RWPE2 (cell line): ENCODE measurements around the gene OR9A2.

ENCODE experiments used
- ATAC-seq: fragments of 200-7000 bp; cut with Tn5 transposase; 3 replicates; pipeline ENCODE4 v1.9.1; 2021; ENCODE audit warnings: low read depth
- DNase-seq: peaks from one replicate; pipeline ENCODE4 v3.0.0-alpha.2; 2020; ENCODE audit warnings: low spot score
- H3K27ac ChIP-seq: fragments of 450-650 bp; 2 replicates; pipeline ENCODE4 v1.5.1; 2017; ENCODE audit warnings: mild to moderate bottlenecking; ENCODE audit not compliant: poor library complexity, severe bottlenecking
- H3K27me3 ChIP-seq: fragments of 250-450 bp; sonication (Bioruptor Pico); 2 replicates; pipeline ENCODE4 v1.5.1; 2021; ENCODE audit warnings: mild to moderate bottlenecking, moderate library complexity; ENCODE audit not compliant: insufficient read depth, poor library complexity, severe bottlenecking
- H3K36me3 ChIP-seq: fragments of 250-450 bp; sonication (Bioruptor Pico); 2 replicates; pipeline ENCODE4 v1.5.1; 2020; ENCODE audit warnings: low read depth, mild to moderate bottlenecking, moderate library complexity
- H3K4me1 ChIP-seq: fragments of 250-450 bp; sonication (Bioruptor Pico); 2 replicates; pipeline ENCODE4 v1.5.1; 2021; ENCODE audit warnings: mild to moderate bottlenecking, moderate library complexity; ENCODE audit not compliant: insufficient read depth, poor library complexity, severe bottlenecking
- H3K4me3 ChIP-seq: fragments of 250-450 bp; sonication (Bioruptor Pico); 2 replicates; pipeline ENCODE4 v1.5.1; 2021; ENCODE audit warnings: mild to moderate bottlenecking, moderate library complexity; ENCODE audit not compliant: severe bottlenecking
- H3K9me3 ChIP-seq: fragments of 250-450 bp; sonication (Bioruptor Pico); 2 replicates; pipeline ENCODE4 v1.5.1; 2021; ENCODE audit warnings: mild to moderate bottlenecking, moderate library complexity; ENCODE audit not compliant: severe bottlenecking
- CTCF ChIP-seq: fragments of 450-650 bp; IDR thresholded peaks from one replicate; pipeline ENCODE4 v1.5.1; 2017; ENCODE audit warnings: mild to moderate bottlenecking, moderate library complexity; ENCODE audit not compliant: poor library complexity, severe bottlenecking

Gene OR9A2

DNA sequence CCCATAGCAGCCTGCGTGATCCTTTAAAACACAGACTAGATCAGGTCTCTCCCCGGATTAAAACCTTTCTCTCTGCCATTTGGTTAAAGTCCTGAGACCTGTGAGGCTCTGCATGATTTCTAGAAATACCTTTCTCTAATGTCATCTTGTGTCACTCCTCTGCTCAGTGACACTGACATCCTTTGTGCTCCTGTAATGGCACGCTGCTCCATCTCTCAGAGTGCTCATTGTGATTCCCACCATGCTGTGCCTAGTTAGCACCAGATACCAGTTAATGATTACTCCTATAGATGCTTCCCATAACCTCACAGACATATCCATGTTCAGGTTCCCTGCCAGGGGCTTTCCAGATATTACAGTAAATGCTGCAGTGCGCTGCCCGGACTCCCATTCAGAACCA lies 11.7 kb upstream of the OR9A2 start:
- no peak overlapping the region for H3K4me3 ChIP-seq
- no peaks in the 10 kb centered on the region for H3K9me3 ChIP-seq
- no peaks in the 10 kb centered on the region for H3K36me3 ChIP-seq
- TF ChIP-seq CTCF, result no peak
- no peaks in the 10 kb centered on the region for H3K4me1 ChIP-seq
- no peak overlapping the region for H3K27ac ChIP-seq
- H3K27me3 ChIP-seq, result no peaks in the 10 kb centered on the region
- ATAC-seq (no peak), DNase-seq (no peak)

- no peak overlapping the region for H3K4me3 ChIP-seq
Measured at GRCh38 chr7:143027683-143028082, 751 bp upstream of the OR9A2 start.

GRCh38 chr7:143025371-143025770 lies 1.6 kb downstream of the OR9A2 start:
- no peaks in the 10 kb centered on the region for H3K36me3 ChIP-seq
- ATAC-seq (no peak), DNase-seq (no peak)
- peaks cover 3% of the 10 kb centered on the region for H3K9me3 ChIP-seq
- no peak overlapping the region for H3K27ac ChIP-seq
- H3K4me3 ChIP-seq, result no peak overlapping the region
- no peaks in the 10 kb centered on the region for H3K27me3 ChIP-seq
- H3K4me1 ChIP-seq, result no peaks in the 10 kb centered on the region
- no peak for TF ChIP-seq CTCF

More at GRCh38 chr7:143027683-143028082, 751 bp upstream of the OR9A2 start:
- H3K27ac ChIP-seq, result no peak overlapping the region
- H3K4me1 ChIP-seq, result no peaks in the 10 kb centered on the region
- H3K9me3 ChIP-seq, result no peaks in the 10 kb centered on the region
- H3K27me3 ChIP-seq, result no peaks in the 10 kb centered on the region
- H3K36me3 ChIP-seq, result no peaks in the 10 kb centered on the region
- no peak for DNase-seq
- no peak for TF ChIP-seq CTCF
- ATAC-seq, result no peak

DNA sequence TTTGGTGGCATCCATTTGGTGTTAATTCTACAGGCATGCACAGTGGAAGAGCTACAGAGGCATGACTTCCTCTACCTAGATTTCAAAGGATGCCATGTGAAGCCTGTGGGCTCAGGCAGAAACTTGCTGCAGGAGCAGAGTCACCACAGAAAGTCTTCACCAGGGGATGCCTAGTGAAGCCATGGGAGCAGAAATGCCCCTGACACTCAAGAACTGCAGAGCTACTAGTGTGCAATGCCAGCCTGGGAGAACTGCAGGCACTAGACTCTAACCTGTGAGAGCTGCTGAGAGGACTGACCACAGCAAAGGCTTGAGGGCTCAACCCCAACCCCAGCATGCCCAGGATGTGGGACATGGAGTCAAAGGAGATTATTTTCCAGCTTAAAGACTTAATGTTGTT lies 3.9 kb downstream of the OR9A2 start:
- no peak for ATAC-seq
- no peaks in the 10 kb centered on the region for H3K4me1 ChIP-seq
- peaks cover 3% of the 10 kb centered on the region for H3K9me3 ChIP-seq
- no peak for DNase-seq
- no peaks in the 10 kb centered on the region for H3K27me3 ChIP-seq
- TF ChIP-seq CTCF, result no peak
- no peak overlapping the region for H3K4me3 ChIP-seq
- H3K27ac ChIP-seq, result no peak overlapping the region
- H3K36me3 ChIP-seq, result no peaks in the 10 kb centered on the region

- H3K4me3 ChIP-seq, result no peak overlapping the region
- H3K36me3 ChIP-seq, result no peaks in the 10 kb centered on the region
- no peaks in the 10 kb centered on the region for H3K4me1 ChIP-seq
- ATAC-seq (no peak), DNase-seq (no peak)
- H3K27ac ChIP-seq, result no peak overlapping the region
- TF ChIP-seq CTCF, result no peak
- H3K27me3 ChIP-seq, result no peaks in the 10 kb centered on the region
- peaks cover 3% of the 10 kb centered on the region for H3K9me3 ChIP-seq
Measured at GRCh38 chr7:143018931-143019330, 8.0 kb downstream of the OR9A2 start.
